ENCODE results near the gene PTPRN2.
A peak's percentile ranks its signal among the peaks of the same experiment; 100 is the strongest.
"Not testable (repeated sequence)": the region's sequence is repeated elsewhere in the genome, so short reads cannot be mapped to it uniquely, and the experiment has no call there.

Gene PTPRN2

GRCh38 chr7:157495594-157495993 is 1092.0 kb downstream of the PTPRN2 start:
- peak; percentile 83 for DNase-seq (ENCODE audit: low spot score)
- in situ Hi-C loops (cut with MboI; ENCODE audit: low pct_unique_long_range_greater_than_20kb, low sequenced_read_pairs, unreplicated experiment) = no loop called here
- no peak for TF ChIP-seq CTCF (IDR thresholded peaks at IDR 0.05; ENCODE audit: extremely low read depth, insufficient read depth, missing control alignments)

GRCh38 chr7:157495177-157495553 is 1092.5 kb downstream of the PTPRN2 start:
- in situ Hi-C loops (cut with MboI; ENCODE audit: low pct_unique_long_range_greater_than_20kb, low sequenced_read_pairs, unreplicated experiment) = no loop called here
- DNase-seq (ENCODE audit: low spot score) = peak; percentile 63
- no peak for TF ChIP-seq CTCF (IDR thresholded peaks at IDR 0.05; ENCODE audit: extremely low read depth, insufficient read depth, missing control alignments)

GRCh38 chr7:157494506-157495176 is 1093.0 kb downstream of the PTPRN2 start:
- DNase-seq (ENCODE audit: low spot score) = no peak
- in situ Hi-C loops (cut with MboI; ENCODE audit: low pct_unique_long_range_greater_than_20kb, low sequenced_read_pairs, unreplicated experiment) = no loop called here
- TF ChIP-seq CTCF (IDR thresholded peaks at IDR 0.05; ENCODE audit: extremely low read depth, insufficient read depth, missing control alignments) = no peak

GRCh38 chr7:157493776-157494175 is 1093.8 kb downstream of the PTPRN2 start:
- no peak for TF ChIP-seq CTCF (IDR thresholded peaks at IDR 0.05; ENCODE audit: extremely low read depth, insufficient read depth, missing control alignments)
- DNase-seq (ENCODE audit: low spot score) = no peak
- in situ Hi-C loops (cut with MboI; ENCODE audit: low pct_unique_long_range_greater_than_20kb, low sequenced_read_pairs, unreplicated experiment) = no loop called here

- TF ChIP-seq CTCF (IDR thresholded peaks at IDR 0.05; ENCODE audit: extremely low read depth, insufficient read depth, missing control alignments) = no peak
- no peak for DNase-seq (ENCODE audit: low spot score)
- in situ Hi-C loops (cut with MboI; ENCODE audit: low pct_unique_long_range_greater_than_20kb, low sequenced_read_pairs, unreplicated experiment) = no loop called here
Measured at GRCh38 chr7:157493017-157493416, 1094.6 kb downstream of the PTPRN2 start.

GRCh38 chr7:157490465-157490912 is 1097.1 kb downstream of the PTPRN2 start:
- DNase-seq (ENCODE audit: low spot score) = no peak
- no peak for TF ChIP-seq CTCF (IDR thresholded peaks at IDR 0.05; ENCODE audit: extremely low read depth, insufficient read depth, missing control alignments)
- in situ Hi-C loops (cut with MboI; ENCODE audit: low pct_unique_long_range_greater_than_20kb, low sequenced_read_pairs, unreplicated experiment) = no loop called here

GRCh38 chr7:157489870-157490269 is 1097.8 kb downstream of the PTPRN2 start:
- DNase-seq (ENCODE audit: low spot score); in situ Hi-C loops (cut with MboI; ENCODE audit: low pct_unique_long_range_greater_than_20kb, low sequenced_read_pairs, unreplicated experiment): not testable (repeated sequence)
